GM23338 (cell line): ENCODE results near the gene DNASE1.
"Not testable (repeated sequence)": the region's sequence is repeated elsewhere in the genome, so short reads cannot be mapped to it uniquely, and the experiment has no call there.

ENCODE experiments used
- CREB1 ChIP-seq: fragments of 250-450 bp; sonication (Bioruptor Pico); IDR thresholded peaks from 2 replicates; pipeline ENCODE4 v1.5.0; 2020; ENCODE audit warnings: low read depth, mild to moderate bottlenecking, moderate library complexity
- EZH2 ChIP-seq: fragments of 200-600 bp; sonication (generic); IDR thresholded peaks from one replicate; pipeline ENCODE4 v1.8.0; 2017; ENCODE audit warnings: antibody characterized with exemption, mild to moderate bottlenecking, low read depth; ENCODE audit not compliant: unreplicated experiment
- TF ChIP-seq, protein P1 (sequence below), 2 experiments: fragments of 200-600 bp in 1 of 2; sonication (generic) in 1 of 2; conservative IDR thresholded peaks; 2 replicates each; pipeline versions ENCODE4 v1.5.1 to v1.6.1; 2016 to 2017; ENCODE audit warnings: antibody characterized with exemption in 2 of 2, low read depth in 2 of 2, mild to moderate bottlenecking in 2 of 2, moderate library complexity in 1 of 2
- TF ChIP-seq, protein P2 (sequence below): IDR thresholded peaks from one replicate; pipeline ENCODE4 v1.6.1; 2018; ENCODE audit warnings: antibody characterized with exemption; ENCODE audit not compliant: unreplicated experiment

DNA sequence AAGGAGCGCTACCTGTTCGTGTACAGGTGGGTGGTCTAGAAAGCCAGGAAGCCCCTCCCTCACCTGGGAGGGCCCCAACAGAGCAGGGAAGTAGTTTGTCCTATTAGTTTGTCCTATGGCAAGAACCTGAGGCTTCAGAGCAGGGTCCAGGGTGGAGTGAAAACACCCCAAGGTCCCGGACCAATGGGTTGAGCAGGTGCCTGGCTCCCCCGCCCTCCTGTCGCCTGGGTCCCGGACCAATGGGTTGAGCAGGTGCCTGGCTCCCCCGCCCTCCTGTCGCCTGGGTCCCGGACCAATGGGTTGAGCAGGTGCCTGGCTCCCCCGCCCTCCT, 1.6 kb downstream of the DNASE1 start:
- TF ChIP-seq, protein P1, sequence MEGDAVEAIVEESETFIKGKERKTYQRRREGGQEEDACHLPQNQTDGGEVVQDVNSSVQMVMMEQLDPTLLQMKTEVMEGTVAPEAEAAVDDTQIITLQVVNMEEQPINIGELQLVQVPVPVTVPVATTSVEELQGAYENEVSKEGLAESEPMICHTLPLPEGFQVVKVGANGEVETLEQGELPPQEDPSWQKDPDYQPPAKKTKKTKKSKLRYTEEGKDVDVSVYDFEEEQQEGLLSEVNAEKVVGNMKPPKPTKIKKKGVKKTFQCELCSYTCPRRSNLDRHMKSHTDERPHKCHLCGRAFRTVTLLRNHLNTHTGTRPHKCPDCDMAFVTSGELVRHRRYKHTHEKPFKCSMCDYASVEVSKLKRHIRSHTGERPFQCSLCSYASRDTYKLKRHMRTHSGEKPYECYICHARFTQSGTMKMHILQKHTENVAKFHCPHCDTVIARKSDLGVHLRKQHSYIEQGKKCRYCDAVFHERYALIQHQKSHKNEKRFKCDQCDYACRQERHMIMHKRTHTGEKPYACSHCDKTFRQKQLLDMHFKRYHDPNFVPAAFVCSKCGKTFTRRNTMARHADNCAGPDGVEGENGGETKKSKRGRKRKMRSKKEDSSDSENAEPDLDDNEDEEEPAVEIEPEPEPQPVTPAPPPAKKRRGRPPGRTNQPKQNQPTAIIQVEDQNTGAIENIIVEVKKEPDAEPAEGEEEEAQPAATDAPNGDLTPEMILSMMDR (conservative IDR thresholded peaks at IDR 0.05; ENCODE audit: low read depth in 2 of 2) = not testable (repeated sequence)
- TF ChIP-seq EZH2; CREB1 (CRISPR knock-in tag): not testable (repeated sequence)
- TF ChIP-seq, protein P2, sequence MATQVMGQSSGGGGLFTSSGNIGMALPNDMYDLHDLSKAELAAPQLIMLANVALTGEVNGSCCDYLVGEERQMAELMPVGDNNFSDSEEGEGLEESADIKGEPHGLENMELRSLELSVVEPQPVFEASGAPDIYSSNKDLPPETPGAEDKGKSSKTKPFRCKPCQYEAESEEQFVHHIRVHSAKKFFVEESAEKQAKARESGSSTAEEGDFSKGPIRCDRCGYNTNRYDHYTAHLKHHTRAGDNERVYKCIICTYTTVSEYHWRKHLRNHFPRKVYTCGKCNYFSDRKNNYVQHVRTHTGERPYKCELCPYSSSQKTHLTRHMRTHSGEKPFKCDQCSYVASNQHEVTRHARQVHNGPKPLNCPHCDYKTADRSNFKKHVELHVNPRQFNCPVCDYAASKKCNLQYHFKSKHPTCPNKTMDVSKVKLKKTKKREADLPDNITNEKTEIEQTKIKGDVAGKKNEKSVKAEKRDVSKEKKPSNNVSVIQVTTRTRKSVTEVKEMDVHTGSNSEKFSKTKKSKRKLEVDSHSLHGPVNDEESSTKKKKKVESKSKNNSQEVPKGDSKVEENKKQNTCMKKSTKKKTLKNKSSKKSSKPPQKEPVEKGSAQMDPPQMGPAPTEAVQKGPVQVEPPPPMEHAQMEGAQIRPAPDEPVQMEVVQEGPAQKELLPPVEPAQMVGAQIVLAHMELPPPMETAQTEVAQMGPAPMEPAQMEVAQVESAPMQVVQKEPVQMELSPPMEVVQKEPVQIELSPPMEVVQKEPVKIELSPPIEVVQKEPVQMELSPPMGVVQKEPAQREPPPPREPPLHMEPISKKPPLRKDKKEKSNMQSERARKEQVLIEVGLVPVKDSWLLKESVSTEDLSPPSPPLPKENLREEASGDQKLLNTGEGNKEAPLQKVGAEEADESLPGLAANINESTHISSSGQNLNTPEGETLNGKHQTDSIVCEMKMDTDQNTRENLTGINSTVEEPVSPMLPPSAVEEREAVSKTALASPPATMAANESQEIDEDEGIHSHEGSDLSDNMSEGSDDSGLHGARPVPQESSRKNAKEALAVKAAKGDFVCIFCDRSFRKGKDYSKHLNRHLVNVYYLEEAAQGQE = not testable (repeated sequence)
